Measurements from ENCODE around the gene RNF168.
A peak's percentile ranks its signal among the peaks of the same experiment; 100 is the strongest.
"Not testable (repeated sequence)": the region's sequence is repeated elsewhere in the genome, so short reads cannot be mapped to it uniquely, and the experiment has no call there.

Gene RNF168

DNA sequence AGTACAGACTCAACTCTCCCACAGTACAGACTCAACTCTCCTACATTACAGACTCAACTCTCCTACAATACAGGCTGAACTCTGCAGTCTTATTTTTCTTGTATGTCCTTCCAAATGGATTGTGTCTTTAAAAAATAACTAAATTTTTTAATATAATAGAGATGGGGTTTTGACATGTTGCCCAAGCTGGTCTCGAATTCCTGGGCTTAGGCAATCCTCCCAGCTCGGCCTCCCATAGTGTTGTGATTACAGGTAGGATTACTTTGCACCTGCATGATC, 40.2 kb downstream of the RNF168 start:
- no peak for DNase-seq

- not testable (repeated sequence) for DNase-seq
Observed at GRCh38 chr3:196462680-196463477, 40.7 kb downstream of the RNF168 start.

GRCh38 chr3:196458063-196458462, 45.5 kb downstream of the RNF168 start:
- DNase-seq, result no peak

- not testable (repeated sequence) for DNase-seq
Observed at GRCh38 chr3:196457470-196457869, 46.1 kb downstream of the RNF168 start.

GRCh38 chr3:196454935-196455334, 48.6 kb downstream of the RNF168 start:
- DNase-seq, result no peak

GRCh38 chr3:196445391-196445790, 58.2 kb downstream of the RNF168 start:
- not testable (repeated sequence) for DNase-seq

GRCh38 chr3:196444500-196444894, 59.1 kb downstream of the RNF168 start:
- no peak for DNase-seq

- DNase-seq, result no peak
Observed at GRCh38 chr3:196440696-196441095, 62.9 kb downstream of the RNF168 start.

DNA sequence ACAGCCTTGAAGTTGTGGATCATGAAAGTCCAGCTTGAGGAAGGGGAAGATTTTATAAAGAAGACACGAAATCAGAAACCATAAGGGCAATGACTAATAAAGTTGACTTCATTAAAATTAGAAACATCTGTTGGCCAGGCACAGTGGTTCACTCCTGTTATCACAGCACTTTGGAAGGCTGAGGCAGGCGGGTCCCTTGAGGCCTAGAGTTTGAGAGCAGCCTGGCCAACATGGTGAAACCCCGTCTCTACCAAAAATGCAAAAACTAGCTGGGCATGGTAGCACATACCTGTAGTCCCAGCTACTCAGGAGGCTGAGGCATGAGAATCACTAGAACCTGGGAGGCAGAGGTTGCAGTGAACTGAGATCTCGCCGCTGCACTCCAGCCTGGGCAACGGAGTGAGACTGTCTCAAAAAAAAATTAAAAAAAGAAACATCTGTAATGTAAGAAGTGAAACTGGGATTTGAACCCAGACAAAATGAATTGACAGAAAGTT, 63.5 kb downstream of the RNF168 start:
- no peak for DNase-seq

- peak; percentile 87 for DNase-seq
Observed at GRCh38 chr3:196432137-196432879, 71.3 kb downstream of the RNF168 start, which contains the start of gene UBXN7. UBXN7 (minus strand) TSS chr3:196432427; CDS start chr3:196432399, 28 bp downstream.

DNA sequence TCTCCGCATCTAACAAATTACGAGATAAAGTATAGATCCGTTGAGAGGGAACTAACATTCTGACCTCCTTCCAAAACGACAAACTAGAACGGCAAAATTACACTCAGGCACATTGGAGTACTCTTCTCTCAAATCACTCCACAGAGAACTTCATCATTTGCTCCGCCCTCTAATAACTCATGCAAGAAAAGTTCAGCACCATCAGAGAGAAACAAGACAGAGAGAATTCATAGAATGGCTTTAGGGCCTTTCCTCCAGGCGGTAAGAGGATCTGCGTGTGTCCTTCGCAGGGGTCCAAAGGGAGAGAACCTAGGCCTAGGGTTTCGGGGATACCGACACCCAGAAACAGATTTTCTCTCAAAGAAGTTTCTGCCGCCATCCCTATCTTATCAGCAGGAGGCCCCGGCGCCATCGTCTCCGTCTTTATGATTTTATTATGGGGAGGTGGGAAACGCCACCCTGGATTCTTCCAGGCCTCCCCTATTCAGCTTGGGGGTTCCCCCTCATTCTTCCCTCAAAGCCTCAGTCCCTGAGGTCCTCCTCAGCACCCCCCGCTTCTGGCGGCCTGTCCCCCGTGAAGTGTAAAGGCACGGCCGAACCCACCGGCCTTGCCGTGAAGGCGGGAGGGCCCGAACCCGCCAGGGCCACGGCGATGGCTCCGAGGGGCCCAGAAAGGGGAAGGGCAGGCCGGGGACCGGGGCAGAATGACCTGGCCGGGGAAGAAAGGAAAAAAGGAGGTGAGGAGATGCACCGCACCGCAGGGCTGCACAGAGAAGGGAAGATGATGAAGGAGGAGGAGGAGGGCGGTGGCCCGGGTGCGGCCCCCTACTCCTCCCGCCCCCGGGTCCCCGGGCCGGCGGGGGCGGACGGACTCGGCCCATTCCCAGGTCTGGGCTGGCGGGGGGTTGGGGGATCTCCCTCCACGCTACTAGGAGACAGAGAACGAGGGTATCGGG, 72.1 kb downstream of the RNF168 start:
- no peak for DNase-seq

DNA sequence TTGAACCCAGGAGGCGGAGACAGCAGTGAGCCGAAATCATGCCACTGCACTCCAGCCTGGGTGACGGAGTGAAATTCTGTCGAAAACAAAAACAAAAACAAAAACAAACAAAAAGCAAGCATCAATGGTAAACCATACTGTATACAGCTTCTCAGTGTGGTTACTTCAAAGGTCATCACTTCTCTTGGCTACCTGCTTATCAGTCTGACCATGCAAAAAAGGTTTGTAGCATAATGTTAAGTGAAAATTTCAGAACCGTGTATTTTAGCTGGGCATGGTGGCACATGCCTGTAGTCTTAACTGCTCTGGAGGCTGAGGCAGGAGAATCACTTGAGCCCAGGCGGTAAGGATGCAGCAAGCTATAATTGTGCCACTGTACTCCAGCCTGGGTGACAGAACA, 75.5 kb downstream of the RNF168 start:
- DNase-seq, result no peak

DNA sequence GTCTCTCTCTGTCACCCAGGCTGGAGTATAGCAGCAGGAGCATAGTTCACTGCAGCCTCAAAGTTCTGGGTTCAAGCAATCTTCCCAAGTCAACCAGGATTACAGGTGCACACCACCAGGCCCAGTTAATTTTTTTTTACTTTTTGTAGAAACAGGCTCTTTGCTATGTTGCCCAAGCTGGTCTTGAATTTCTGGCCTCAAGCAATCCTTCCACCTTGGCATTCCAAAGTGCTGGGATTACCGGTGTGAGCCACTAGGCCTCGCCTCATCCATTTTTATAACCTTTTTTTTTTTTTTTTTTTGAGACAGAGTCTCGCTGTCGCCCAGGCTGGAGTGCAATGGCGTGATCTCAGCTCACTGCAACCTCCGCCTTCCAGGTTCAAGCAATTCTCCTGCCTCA, 79.1 kb downstream of the RNF168 start:
- not testable (repeated sequence) for DNase-seq

DNA sequence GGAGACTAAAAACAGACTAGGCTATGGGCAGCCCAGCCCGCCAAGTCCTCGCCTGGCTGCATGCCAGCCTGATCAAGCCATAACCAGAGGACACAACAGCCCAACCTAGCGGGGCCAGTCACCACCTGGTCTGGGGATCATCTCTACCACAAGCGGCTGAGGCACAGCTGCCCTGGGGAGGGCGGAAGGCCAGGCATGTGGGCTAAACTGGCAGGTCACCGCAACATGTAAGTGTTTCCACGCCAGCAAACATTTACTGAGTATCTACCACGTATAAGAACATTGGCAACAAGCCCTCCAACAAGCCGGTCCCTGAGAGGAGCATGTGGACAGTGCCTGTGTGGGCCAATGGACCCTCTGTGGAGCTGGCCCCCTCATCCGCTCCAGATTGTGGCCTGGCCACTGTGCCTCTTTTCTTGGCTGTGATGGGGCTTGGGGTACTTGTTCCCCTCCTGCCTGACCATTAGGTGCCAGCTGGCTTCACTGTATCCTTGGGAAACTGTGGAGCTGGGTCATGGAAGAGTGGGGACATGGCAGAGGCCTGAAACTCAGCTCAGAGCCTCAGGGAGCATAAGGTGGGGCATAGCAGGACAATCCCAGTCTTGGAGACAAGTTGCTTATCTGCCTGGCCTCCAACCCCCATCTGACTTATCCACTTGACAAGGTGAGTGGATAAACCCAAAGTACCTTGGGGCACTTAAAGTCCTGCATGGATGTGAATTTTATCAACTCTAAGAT, 80.4 kb downstream of the RNF168 start:
- peak; percentile 79 for DNase-seq

GRCh38 chr3:196421668-196422067, 81.9 kb downstream of the RNF168 start:
- DNase-seq, result not testable (repeated sequence)

DNA sequence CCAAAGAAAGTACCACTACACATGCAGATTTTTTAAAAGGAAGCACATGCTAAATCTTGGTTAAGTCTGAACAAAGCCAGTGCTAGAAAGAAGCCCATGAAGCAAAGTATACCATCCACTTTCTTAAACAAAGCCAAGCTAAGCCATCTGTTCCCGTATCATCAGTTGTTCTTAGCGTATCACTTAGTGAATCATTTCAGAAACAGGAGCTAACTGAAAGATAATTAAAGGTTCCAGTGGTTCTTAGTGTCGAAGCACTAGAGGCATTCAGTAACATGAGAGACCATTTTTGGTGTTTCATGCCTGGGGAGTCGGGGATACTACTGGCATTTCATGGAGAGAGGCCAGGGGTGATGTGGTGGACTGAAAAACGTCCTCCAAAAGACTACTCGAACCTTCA, 84.2 kb downstream of the RNF168 start:
- no peak for DNase-seq

All from NCI-H2029 (cell line).